K562 (cell line): ENCODE results near the gene CRYBB1. TPM values are rescaled to one million over a fixed set of nuclear protein-coding genes. Genes with fewer than 3 reads are reported as not detected.

Source experiments
- BRF1 ChIP-seq: IDR thresholded peaks from 3 replicates; pipeline ENCODE4 v1.6.1; 2011; ENCODE audit warnings: borderline replicate concordance, mild to moderate bottlenecking; ENCODE audit not compliant: insufficient read length; ENCODE audit errors: extremely low read depth
- GTF2E2 ChIP-seq: fragments of 200-800 bp; sonication (Bioruptor generic); IDR thresholded peaks from 2 replicates; pipeline ENCODE4 v1.6.1; 2016; ENCODE audit warnings: missing genetic modification characterization, missing compliant biosample characterization
- MCM7 ChIP-seq, 2 experiments: fragments of 450-650 bp; IDR thresholded peaks; 2 replicates each; pipeline ENCODE4 v1.6.1; 2016 to 2018
- PTTG1 ChIP-seq: fragments of 450-650 bp; IDR thresholded peaks from 2 replicates; pipeline ENCODE4 v1.6.1; 2016; ENCODE audit warnings: low read depth, mild to moderate bottlenecking, missing genetic modification characterization, missing compliant biosample characterization
- TFAM ChIP-seq: fragments of 250-450 bp; sonication (Bioruptor Pico); conservative IDR thresholded peaks from 2 replicates; pipeline ENCODE4 v1.5.0; 2021; ENCODE audit warnings: mild to moderate bottlenecking, moderate library complexity
- VEZF1 ChIP-seq: fragments of 200-800 bp; sonication (Bioruptor generic); IDR thresholded peaks from 2 replicates; pipeline ENCODE4 v1.6.1; 2017; ENCODE audit warnings: missing genetic modification characterization, missing compliant biosample characterization
- ZNF12 ChIP-seq: sonication (generic); formaldehyde crosslinking; IDR thresholded peaks from 2 replicates; pipeline ENCODE4 v1.4.0; 2020; ENCODE audit warnings: mild to moderate bottlenecking, missing genetic modification reagents
- ZNF444 ChIP-seq: fragments of 250-450 bp; sonication (Bioruptor Pico); IDR thresholded peaks from 2 replicates; pipeline ENCODE4 v1.4.0; 2020; ENCODE audit warnings: mild to moderate bottlenecking, moderate library complexity
- polyA plus RNA-seq, 8 experiments: library from polyadenylated mRNA; depleted of rRNA in 4 of 8; stranded (reverse) in 5 of 8; unstranded in 3 of 8; fragments of >200 nt; fragmentation: Nextera tagmentation in 2 of 8; fragmentation: Illumina TruSeq in 1 of 8; extraction: Ambion mirVana in 2 of 8; extraction: Trizol in 1 of 8; gene quantifications; 2 replicates each; pipeline versions ENCODE4 v1.2.1 to v1.2.3, GENCODE V29; 2011 to 2014; ENCODE audit warnings: inconsistent platforms in 1 of 8, missing spikeins in 1 of 8
- total RNA-seq, 7 experiments: library from RNA; depleted of rRNA in 6 of 7; stranded (reverse); fragments of >200 nt in 6 of 7; fragmentation: Illumina TruSeq in 2 of 7; extraction: Trizol in 2 of 7; gene quantifications; 2 replicates each; pipeline versions ENCODE4 v1.2.1 to v1.2.3, GENCODE V29; 2011 to 2021; ENCODE audit warnings: low replicate concordance in 1 of 7
- TF ChIP-seq, protein P1 (sequence below): fragments of 200-600 bp; sonication (generic); IDR thresholded peaks from one replicate; pipeline ENCODE4 v1.6.1; 2012; ENCODE audit warnings: mild to moderate bottlenecking, low read depth, low read length, inconsistent platforms

CRYBB1 gene
- total and polyA plus RNA-seq, 9 of the 15 experiments (the other 6 are each of a cell fraction or from before 2014, with no cell fraction given): 0.16 to 0.45 (median 0.33) TPM; not detected in 2

DNA sequence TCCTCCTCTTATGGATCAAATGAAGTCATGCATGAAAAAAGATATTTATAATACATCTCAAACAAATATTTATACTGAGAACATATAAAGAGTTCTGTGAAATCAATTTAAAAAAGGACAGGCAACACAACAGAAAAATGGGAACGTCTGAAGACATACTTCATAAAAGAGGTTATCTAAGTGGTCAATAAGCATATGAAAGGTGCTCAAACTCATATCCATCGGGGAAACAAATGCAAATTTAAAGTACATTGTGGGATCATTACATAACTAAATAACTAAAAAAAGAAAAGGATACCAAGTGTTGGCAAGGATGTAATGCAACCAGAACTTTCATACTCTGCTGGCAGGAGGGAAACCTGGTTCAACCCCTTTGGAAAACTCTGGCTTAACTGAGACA is 50.2 kb downstream of the CRYBB1 start (continued):
- TF ChIP-seq MCM7 (IDR thresholded peaks at IDR 0.05) (no peak), ZNF12 (CRISPR knock-in tag) (no peak), TFAM (CRISPR knock-in tag) (no peak), VEZF1 (no peak), PTTG1 (tag) (no peak), BRF1 (no peak), ZNF444 (CRISPR knock-in tag) (no peak), GTF2E2 (tag) (no peak)
- TF ChIP-seq, protein P1, sequence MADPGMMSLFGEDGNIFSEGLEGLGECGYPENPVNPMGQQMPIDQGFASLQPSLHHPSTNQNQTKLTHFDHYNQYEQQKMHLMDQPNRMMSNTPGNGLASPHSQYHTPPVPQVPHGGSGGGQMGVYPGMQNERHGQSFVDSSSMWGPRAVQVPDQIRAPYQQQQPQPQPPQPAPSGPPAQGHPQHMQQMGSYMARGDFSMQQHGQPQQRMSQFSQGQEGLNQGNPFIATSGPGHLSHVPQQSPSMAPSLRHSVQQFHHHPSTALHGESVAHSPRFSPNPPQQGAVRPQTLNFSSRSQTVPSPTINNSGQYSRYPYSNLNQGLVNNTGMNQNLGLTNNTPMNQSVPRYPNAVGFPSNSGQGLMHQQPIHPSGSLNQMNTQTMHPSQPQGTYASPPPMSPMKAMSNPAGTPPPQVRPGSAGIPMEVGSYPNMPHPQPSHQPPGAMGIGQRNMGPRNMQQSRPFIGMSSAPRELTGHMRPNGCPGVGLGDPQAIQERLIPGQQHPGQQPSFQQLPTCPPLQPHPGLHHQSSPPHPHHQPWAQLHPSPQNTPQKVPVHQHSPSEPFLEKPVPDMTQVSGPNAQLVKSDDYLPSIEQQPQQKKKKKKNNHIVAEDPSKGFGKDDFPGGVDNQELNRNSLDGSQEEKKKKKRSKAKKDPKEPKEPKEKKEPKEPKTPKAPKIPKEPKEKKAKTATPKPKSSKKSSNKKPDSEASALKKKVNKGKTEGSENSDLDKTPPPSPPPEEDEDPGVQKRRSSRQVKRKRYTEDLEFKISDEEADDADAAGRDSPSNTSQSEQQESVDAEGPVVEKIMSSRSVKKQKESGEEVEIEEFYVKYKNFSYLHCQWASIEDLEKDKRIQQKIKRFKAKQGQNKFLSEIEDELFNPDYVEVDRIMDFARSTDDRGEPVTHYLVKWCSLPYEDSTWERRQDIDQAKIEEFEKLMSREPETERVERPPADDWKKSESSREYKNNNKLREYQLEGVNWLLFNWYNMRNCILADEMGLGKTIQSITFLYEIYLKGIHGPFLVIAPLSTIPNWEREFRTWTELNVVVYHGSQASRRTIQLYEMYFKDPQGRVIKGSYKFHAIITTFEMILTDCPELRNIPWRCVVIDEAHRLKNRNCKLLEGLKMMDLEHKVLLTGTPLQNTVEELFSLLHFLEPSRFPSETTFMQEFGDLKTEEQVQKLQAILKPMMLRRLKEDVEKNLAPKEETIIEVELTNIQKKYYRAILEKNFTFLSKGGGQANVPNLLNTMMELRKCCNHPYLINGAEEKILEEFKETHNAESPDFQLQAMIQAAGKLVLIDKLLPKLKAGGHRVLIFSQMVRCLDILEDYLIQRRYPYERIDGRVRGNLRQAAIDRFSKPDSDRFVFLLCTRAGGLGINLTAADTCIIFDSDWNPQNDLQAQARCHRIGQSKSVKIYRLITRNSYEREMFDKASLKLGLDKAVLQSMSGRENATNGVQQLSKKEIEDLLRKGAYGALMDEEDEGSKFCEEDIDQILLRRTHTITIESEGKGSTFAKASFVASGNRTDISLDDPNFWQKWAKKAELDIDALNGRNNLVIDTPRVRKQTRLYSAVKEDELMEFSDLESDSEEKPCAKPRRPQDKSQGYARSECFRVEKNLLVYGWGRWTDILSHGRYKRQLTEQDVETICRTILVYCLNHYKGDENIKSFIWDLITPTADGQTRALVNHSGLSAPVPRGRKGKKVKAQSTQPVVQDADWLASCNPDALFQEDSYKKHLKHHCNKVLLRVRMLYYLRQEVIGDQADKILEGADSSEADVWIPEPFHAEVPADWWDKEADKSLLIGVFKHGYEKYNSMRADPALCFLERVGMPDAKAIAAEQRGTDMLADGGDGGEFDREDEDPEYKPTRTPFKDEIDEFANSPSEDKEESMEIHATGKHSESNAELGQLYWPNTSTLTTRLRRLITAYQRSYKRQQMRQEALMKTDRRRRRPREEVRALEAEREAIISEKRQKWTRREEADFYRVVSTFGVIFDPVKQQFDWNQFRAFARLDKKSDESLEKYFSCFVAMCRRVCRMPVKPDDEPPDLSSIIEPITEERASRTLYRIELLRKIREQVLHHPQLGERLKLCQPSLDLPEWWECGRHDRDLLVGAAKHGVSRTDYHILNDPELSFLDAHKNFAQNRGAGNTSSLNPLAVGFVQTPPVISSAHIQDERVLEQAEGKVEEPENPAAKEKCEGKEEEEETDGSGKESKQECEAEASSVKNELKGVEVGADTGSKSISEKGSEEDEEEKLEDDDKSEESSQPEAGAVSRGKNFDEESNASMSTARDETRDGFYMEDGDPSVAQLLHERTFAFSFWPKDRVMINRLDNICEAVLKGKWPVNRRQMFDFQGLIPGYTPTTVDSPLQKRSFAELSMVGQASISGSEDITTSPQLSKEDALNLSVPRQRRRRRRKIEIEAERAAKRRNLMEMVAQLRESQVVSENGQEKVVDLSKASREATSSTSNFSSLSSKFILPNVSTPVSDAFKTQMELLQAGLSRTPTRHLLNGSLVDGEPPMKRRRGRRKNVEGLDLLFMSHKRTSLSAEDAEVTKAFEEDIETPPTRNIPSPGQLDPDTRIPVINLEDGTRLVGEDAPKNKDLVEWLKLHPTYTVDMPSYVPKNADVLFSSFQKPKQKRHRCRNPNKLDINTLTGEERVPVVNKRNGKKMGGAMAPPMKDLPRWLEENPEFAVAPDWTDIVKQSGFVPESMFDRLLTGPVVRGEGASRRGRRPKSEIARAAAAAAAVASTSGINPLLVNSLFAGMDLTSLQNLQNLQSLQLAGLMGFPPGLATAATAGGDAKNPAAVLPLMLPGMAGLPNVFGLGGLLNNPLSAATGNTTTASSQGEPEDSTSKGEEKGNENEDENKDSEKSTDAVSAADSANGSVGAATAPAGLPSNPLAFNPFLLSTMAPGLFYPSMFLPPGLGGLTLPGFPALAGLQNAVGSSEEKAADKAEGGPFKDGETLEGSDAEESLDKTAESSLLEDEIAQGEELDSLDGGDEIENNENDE: no peak
- TF ChIP-seq, all 486 proteins: peak for 0
